HEK293 (cell line): ENCODE results near the gene ADCY10.
"Not testable (repeated sequence)": the region's sequence is repeated elsewhere in the genome, so short reads cannot be mapped to it uniquely, and the experiment has no call there.

Experiments
- CTCF ChIA-PET: fragments of 350-600 bp; formaldehyde crosslinking; extraction: SDS; loops from one replicate; lab custom pipeline; 2021; ENCODE audit warnings: antibody characterized with exemption; lab: Yijun Ruan, JAX
- POLR2A ChIA-PET: fragments of 300-600 bp; formaldehyde crosslinking; extraction: SDS; loops from one replicate; lab custom pipeline; 2020; ENCODE audit warnings: antibody characterized with exemption, inconsistent platforms; lab: Yijun Ruan, JAX
- H3K27ac ChIP-seq: fragments of 200-500 bp; sonication (Bioruptor generic); 2 replicates; pipeline ENCODE4 v1.5.1; 2014; ENCODE audit warnings: low read depth, low read length, control low read depth, inconsistent platforms; ENCODE audit errors: extremely low read depth
- H3K36me3 ChIP-seq, 2 experiments: fragments of 200-500 bp in 1 of 2; sonication (Bioruptor generic) in 1 of 2; 1 replicate in 1 of 2; 2 replicates in 1 of 2; pipeline ENCODE4 v1.5.1; 2014 to 2017; ENCODE audit warnings: inconsistent platforms in 2 of 2, low read length in 2 of 2; ENCODE audit not compliant: control insufficient read depth in 2 of 2, insufficient read depth in 1 of 2
- H3K4me1 ChIP-seq: fragments of 200-500 bp; sonication (Bioruptor generic); 2 replicates; pipeline ENCODE4 v1.5.1; 2014; ENCODE audit warnings: mild to moderate bottlenecking, low read length, inconsistent platforms; ENCODE audit not compliant: control insufficient read depth, insufficient read depth
- H3K4me3 ChIP-seq: 2 replicates; pipeline ENCODE4 v1.5.1; 2011; ENCODE audit warnings: low read depth, mild to moderate bottlenecking, control low read depth, low read length, moderate library complexity
- H3K9me3 ChIP-seq: fragments of 200-500 bp; sonication (Bioruptor generic); 2 replicates; pipeline ENCODE4 v1.5.1; 2014; ENCODE audit warnings: low read depth, low read length, inconsistent platforms; ENCODE audit not compliant: control insufficient read depth, insufficient read depth
- GLI2 ChIP-seq: fragments of 450-650 bp; formaldehyde crosslinking; IDR thresholded peaks from 2 replicates; pipeline ENCODE4; 2017; ENCODE audit warnings: missing biosample characterization, missing genetic modification characterization, low read depth, borderline replicate concordance
- INSM2 ChIP-seq: fragments of 450-650 bp; formaldehyde crosslinking; IDR thresholded peaks from 2 replicates; pipeline ENCODE4 v1.5.1; 2016; ENCODE audit warnings: missing biosample characterization, missing genetic modification characterization
- KLF9 ChIP-seq: fragments of 450-650 bp; formaldehyde crosslinking; IDR thresholded peaks from 2 replicates; pipeline ENCODE4 v1.5.1; 2016; ENCODE audit warnings: missing biosample characterization, missing genetic modification characterization, low read depth
- ZFP37 ChIP-seq: fragments of 450-650 bp; formaldehyde crosslinking; IDR thresholded peaks from 2 replicates; pipeline ENCODE4 v1.5.1; 2016; ENCODE audit warnings: missing biosample characterization, missing genetic modification characterization
- ZNF155 ChIP-seq: fragments of 450-650 bp; formaldehyde crosslinking; IDR thresholded peaks from 2 replicates; pipeline ENCODE4 v1.5.1; 2016; ENCODE audit warnings: missing biosample characterization, missing genetic modification characterization
- ZNF202 ChIP-seq: fragments of 450-650 bp; formaldehyde crosslinking; IDR thresholded peaks from 2 replicates; pipeline ENCODE4 v1.5.1; 2016; ENCODE audit warnings: missing biosample characterization, missing genetic modification characterization, borderline replicate concordance
- ZNF221 ChIP-seq: fragments of 450-650 bp; formaldehyde crosslinking; IDR thresholded peaks from 2 replicates; pipeline ENCODE4 v1.5.1; 2017; ENCODE audit warnings: missing biosample characterization, missing genetic modification characterization, borderline replicate concordance
- ZNF335 ChIP-seq: fragments of 450-650 bp; formaldehyde crosslinking; conservative IDR thresholded peaks from 2 replicates; pipeline ENCODE4 v1.5.1; 2016; ENCODE audit warnings: missing biosample characterization, missing genetic modification characterization
- ZNF354C ChIP-seq: fragments of 450-650 bp; formaldehyde crosslinking; IDR thresholded peaks from 2 replicates; pipeline ENCODE4 v1.5.1; 2016; ENCODE audit warnings: missing biosample characterization, missing genetic modification characterization, low read depth, borderline replicate concordance
- ZNF555 ChIP-seq: fragments of 450-650 bp; formaldehyde crosslinking; conservative IDR thresholded peaks from 2 replicates; pipeline ENCODE4 v1.5.1; 2017; ENCODE audit warnings: missing biosample characterization, mild to moderate bottlenecking, missing genetic modification characterization, inconsistent platforms
- ZNF610 ChIP-seq: fragments of 450-650 bp; formaldehyde crosslinking; IDR thresholded peaks from 2 replicates; pipeline ENCODE4 v1.5.1; 2016; ENCODE audit warnings: missing biosample characterization, missing genetic modification characterization, borderline replicate concordance
- ZNF654 ChIP-seq: fragments of 450-650 bp; formaldehyde crosslinking; IDR thresholded peaks from 2 replicates; pipeline ENCODE4 v1.5.1; 2016; ENCODE audit warnings: low read depth, missing biosample characterization, missing genetic modification characterization
- ZNF677 ChIP-seq: fragments of 450-650 bp; IDR thresholded peaks from 2 replicates; pipeline ENCODE4 v1.5.0; 2018; ENCODE audit warnings: missing biosample characterization, mild to moderate bottlenecking, missing genetic modification characterization, moderate library complexity
- ZNF768 ChIP-seq: fragments of 450-650 bp; formaldehyde crosslinking; IDR thresholded peaks from 2 replicates; pipeline ENCODE4 v1.5.1; 2018; ENCODE audit warnings: missing biosample characterization, mild to moderate bottlenecking, missing genetic modification characterization
- TF ChIP-seq, protein P1 (sequence below): fragments of 450-650 bp; formaldehyde crosslinking; IDR thresholded peaks from 2 replicates; pipeline ENCODE4 v1.5.1; 2017; ENCODE audit warnings: missing biosample characterization, missing genetic modification characterization

ADCY10 gene

GRCh38 chr1:167878372-167879160 lies 35.4 kb downstream of the ADCY10 start:
- ChIA-PET POLR2A (no interaction called here), CTCF (interaction anchor here (0.7 kb wide), 1 partner anchor 96 kb away, joined by 3 read pairs; no protein-coding TSS in a partner anchor)
- Histone ChIP-seq H3K36me3 (no peaks in the 10 kb centered on the region), H3K4me1 (no peaks in the 10 kb centered on the region), H3K9me3 (no peaks in the 10 kb centered on the region), H3K4me3 (no peak overlapping the region), H3K27ac (no peak overlapping the region)
- TF ChIP-seq ZNF768 (tag by site-specific recombination) (no peak), ZNF221 (no peak), ZNF677 (no peak), ZNF610 (tag by site-specific recombination) (no peak), ZNF155 (no peak), ZNF555 (tag by site-specific recombination) (no peak), KLF9 (no peak), ZNF202 (tag by site-specific recombination) (no peak), ZFP37 (no peak), ZNF654 (tag by site-specific recombination) (no peak), INSM2 (no peak)

- Histone ChIP-seq H3K27ac (no peak overlapping the region), H3K4me3 (no peak overlapping the region), H3K36me3 (no peaks in the 10 kb centered on the region), H3K4me1 (no peaks in the 10 kb centered on the region), H3K9me3 (no peaks in the 10 kb centered on the region)
- POLR2A ChIA-PET, result no interaction called here
- TF ChIP-seq ZNF335 (tag by site-specific recombination) (no peak), ZNF354C (no peak)
- CTCF ChIA-PET, result interaction anchor here (0.5 kb wide), 1 partner anchor 464 kb away, joined by 3 read pairs; no protein-coding TSS in a partner anchor
These were observed 37.2 kb downstream of the ADCY10 start for GRCh38 chr1:167876597-167877175.

DNA sequence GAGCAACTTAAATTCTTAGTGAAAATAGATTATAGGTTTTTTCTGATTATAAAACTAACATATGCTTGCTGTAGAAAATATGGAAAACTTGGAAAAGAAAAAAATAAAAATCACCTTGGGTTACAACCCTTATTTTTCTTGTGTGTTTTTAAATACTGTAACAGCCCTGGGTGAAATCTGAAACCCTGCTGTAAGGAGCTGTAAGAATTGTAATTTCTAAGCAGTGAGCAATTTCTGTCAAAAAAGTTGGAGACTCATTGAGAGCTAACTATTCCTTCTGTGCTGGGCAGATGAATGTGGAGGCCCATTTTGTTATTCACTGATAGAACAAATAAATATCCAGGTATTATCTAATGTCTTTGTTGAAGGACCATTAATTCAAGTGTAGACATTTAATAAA lies 42.6 kb downstream of the ADCY10 start:
- Histone ChIP-seq H3K9me3 (no peaks in the 10 kb centered on the region), H3K27ac (no peak overlapping the region), H3K4me1 (0 out of 2 replicates have a peak, but pooled peaks cover 2% of the 10 kb centered on the region), H3K4me3 (no peak overlapping the region), H3K36me3 (no peaks in the 10 kb centered on the region)
- ChIA-PET POLR2A (interaction anchor here (0.7 kb wide), 1 partner anchor 65 kb away, joined by 3 read pairs; no protein-coding TSS in a partner anchor), CTCF (no interaction called here)
- TF ChIP-seq GLI2, result no peak
- TF ChIP-seq, protein P1, sequence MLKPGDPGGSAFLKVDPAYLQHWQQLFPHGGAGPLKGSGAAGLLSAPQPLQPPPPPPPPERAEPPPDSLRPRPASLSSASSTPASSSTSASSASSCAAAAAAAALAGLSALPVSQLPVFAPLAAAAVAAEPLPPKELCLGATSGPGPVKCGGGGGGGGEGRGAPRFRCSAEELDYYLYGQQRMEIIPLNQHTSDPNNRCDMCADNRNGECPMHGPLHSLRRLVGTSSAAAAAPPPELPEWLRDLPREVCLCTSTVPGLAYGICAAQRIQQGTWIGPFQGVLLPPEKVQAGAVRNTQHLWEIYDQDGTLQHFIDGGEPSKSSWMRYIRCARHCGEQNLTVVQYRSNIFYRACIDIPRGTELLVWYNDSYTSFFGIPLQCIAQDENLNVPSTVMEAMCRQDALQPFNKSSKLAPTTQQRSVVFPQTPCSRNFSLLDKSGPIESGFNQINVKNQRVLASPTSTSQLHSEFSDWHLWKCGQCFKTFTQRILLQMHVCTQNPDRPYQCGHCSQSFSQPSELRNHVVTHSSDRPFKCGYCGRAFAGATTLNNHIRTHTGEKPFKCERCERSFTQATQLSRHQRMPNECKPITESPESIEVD (tag by site-specific recombination), result peak; percentile 40; the same call in 1 of the 2 replicates

- CTCF ChIA-PET, H3K9me3 ChIP-seq, POLR2A ChIA-PET: not testable (repeated sequence)
These were observed 44.6 kb downstream of the ADCY10 start for GRCh38 chr1:167869157-167870001.

DNA sequence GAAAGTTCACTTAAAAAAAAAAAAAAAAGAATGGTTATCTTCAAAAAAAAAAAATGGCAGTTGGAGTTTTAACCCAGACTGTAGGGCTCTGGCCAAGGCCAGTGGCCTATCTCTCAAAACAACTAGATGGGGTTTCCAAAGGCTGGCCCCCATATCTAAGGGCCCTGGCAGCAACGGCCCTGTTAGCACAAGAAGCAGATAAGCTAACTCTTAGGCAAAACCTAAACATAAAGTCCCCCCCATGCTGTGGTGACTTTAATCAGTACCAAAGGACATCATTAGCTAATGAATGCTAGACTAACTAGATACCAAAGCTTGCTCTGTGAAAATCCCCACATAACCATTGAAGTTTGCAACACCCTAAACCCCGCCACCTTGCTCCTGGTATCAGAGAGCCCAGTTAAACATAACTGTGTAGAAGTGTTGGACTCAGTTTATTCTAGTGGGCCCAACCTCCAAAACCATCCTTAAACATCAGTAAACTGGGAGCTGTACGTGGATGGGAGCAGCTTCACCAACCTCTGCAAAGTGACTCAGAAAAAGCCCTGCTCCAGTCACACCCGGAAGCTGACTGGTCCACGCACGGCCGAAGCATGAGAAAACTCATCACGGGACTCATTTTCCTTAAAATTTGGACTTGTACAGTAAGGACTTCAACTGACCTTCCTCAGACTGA lies 47.1 kb downstream of the ADCY10 start:
- H3K9me3 ChIP-seq, POLR2A ChIA-PET, H3K4me1 ChIP-seq, H3K4me3 ChIP-seq, CTCF ChIA-PET, H3K27ac ChIP-seq, H3K36me3 ChIP-seq: not testable (repeated sequence)

More at GRCh38 chr1:167869157-167870001, 44.6 kb downstream of the ADCY10 start:
- not testable (repeated sequence) for H3K27ac ChIP-seq, H3K36me3 ChIP-seq, H3K4me3 ChIP-seq, H3K4me1 ChIP-seq

DNA sequence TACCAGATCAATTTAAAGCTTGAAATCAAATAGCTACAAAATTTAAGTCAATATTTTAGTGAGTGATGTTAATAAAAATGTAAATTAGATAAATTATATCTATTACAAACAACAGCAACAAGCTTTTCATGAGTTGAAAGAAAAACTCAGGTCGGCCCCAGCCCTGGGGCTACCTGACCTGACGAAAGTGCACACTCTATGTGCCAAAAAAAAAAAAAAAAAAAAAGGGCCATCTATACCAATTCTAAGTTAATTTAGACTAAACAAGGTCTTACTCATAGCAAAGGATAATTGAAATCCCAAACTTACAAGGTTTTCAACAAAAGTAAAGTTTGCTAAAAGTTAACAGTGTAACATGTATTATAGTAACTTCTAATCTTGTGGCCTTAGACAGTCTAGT lies 47.6 kb downstream of the ADCY10 start:
- POLR2A ChIA-PET, H3K4me3 ChIP-seq, H3K9me3 ChIP-seq, H3K27ac ChIP-seq, CTCF ChIA-PET, H3K36me3 ChIP-seq, H3K4me1 ChIP-seq: not testable (repeated sequence)
